Gastroesophageal sphincter (tissue), 4 donors: Measurements from ENCODE around the gene CD302. TPM values are rescaled to one million over a fixed set of nuclear protein-coding genes. Genes with fewer than 3 reads are reported as not detected.

Experiments used
- ATAC-seq: fragments of 150-250 bp; one replicate; pipeline ENCODE4 v1.9.1; 2016; ENCODE audit warnings: mild to moderate bottlenecking, moderate library complexity
- H3K27ac ChIP-seq, 4 donors: fragments of 200-600 bp; sonication (generic) in 3 of 4; 1 replicate in 3 of 4; 2 replicates in 1 of 4; pipeline ENCODE4 v1.5.1; 2016 to 2019
- H3K27me3 ChIP-seq: fragments of 200-600 bp; sonication (generic); one replicate; pipeline ENCODE4 v1.5.1; 2019
- H3K36me3 ChIP-seq, 2 donors: fragments of 200-600 bp; sonication (generic); one replicate each; pipeline ENCODE4 v1.5.1; 2019; ENCODE audit warnings: control low read depth in 1 of 2
- H3K4me1 ChIP-seq, 3 donors: fragments of 200-600 bp; sonication (generic); 1 replicate in 2 of 3; 2 replicates in 1 of 3; pipeline ENCODE4 v1.5.1; 2016 to 2019; ENCODE audit warnings: control low read depth in 2 of 3
- H3K4me3 ChIP-seq, 2 donors: fragments of 200-600 bp; sonication (generic); one replicate each; pipeline ENCODE4 v1.5.1; 2019; ENCODE audit warnings: mild to moderate bottlenecking in 1 of 2, moderate library complexity in 1 of 2
- H3K9me3 ChIP-seq, 3 donors: fragments of 200-600 bp; sonication (generic); one replicate each; pipeline ENCODE4 v1.5.1; 2017 to 2019; ENCODE audit warnings: control low read depth in 2 of 3
- EP300 ChIP-seq: sonication (generic); formaldehyde crosslinking; IDR thresholded peaks from one replicate; pipeline ENCODE4 v1.6.1; 2017; ENCODE audit warnings: antibody characterized with exemption, mild to moderate bottlenecking
- POLR2A ChIP-seq, 2 donors: fragments of 450-650 bp; IDR thresholded peaks; one replicate each; pipeline ENCODE4 v1.6.1; 2017; ENCODE audit warnings: antibody characterized with exemption in 2 of 2, mild to moderate bottlenecking in 2 of 2, moderate library complexity in 1 of 2
- POLR2AphosphoS5 ChIP-seq: sonication (generic); formaldehyde crosslinking; IDR thresholded peaks from one replicate; pipeline ENCODE4 v1.6.1; 2017; ENCODE audit warnings: antibody characterized with exemption
- WGBS, 2 donors: methylation state at CpG; one replicate each; pipeline ENCODE4 v1.1.5; 2018; ENCODE audit warnings: low coverage in 1 of 2; 5-methylcytosine and 5-hydroxymethylcytosine counted together
- total RNA-seq, 4 donors: library from RNA; depleted of rRNA; stranded (reverse); fragments of >200 nt; gene quantifications; one replicate each; pipeline ENCODE4 v1.1.0, GENCODE V29; 2016
- TF ChIP-seq, protein P1 (sequence below), 4 experiments: fragments of 200-600 bp in 2 of 4; fragments of 450-650 bp in 2 of 4; sonication (generic) in 1 of 4; IDR thresholded peaks; one replicate each; pipeline ENCODE4 v1.5.1; 2017 to 2019; ENCODE audit warnings: antibody characterized with exemption in 4 of 4, mild to moderate bottlenecking in 2 of 4, moderate library complexity in 2 of 4

CD302 gene
- total RNA-seq, 4 donors from 2014 or later, result 19.0 to 60.0 (median 38.5) TPM

- peak overlapping the region in 1 of 4 donors; percentile 84 for H3K27ac ChIP-seq
- no peaks in the 10 kb centered on the region for H3K27me3 ChIP-seq
- no peaks in the 10 kb centered on the region for H3K36me3 ChIP-seq
- TF ChIP-seq POLR2A (IDR thresholded peaks at IDR 0.05) (no peak), POLR2AphosphoS5 (no peak), EP300 (no peak)
- TF ChIP-seq, protein P1, sequence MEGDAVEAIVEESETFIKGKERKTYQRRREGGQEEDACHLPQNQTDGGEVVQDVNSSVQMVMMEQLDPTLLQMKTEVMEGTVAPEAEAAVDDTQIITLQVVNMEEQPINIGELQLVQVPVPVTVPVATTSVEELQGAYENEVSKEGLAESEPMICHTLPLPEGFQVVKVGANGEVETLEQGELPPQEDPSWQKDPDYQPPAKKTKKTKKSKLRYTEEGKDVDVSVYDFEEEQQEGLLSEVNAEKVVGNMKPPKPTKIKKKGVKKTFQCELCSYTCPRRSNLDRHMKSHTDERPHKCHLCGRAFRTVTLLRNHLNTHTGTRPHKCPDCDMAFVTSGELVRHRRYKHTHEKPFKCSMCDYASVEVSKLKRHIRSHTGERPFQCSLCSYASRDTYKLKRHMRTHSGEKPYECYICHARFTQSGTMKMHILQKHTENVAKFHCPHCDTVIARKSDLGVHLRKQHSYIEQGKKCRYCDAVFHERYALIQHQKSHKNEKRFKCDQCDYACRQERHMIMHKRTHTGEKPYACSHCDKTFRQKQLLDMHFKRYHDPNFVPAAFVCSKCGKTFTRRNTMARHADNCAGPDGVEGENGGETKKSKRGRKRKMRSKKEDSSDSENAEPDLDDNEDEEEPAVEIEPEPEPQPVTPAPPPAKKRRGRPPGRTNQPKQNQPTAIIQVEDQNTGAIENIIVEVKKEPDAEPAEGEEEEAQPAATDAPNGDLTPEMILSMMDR (IDR thresholded peaks at IDR 0.05), result no peak
- peak overlapping the region in 1 of 2 donors; percentile 77 for H3K4me3 ChIP-seq
- H3K9me3 ChIP-seq, result no peaks in the 10 kb centered on the region
- ATAC-seq, result no peak
- H3K4me1 ChIP-seq, result peaks cover 0 to 35% (median 0%) of the 10 kb centered on the region in 3 donors
- 69 to 80% methylated on average over 7 of the region's 7 CpGs for WGBS, 2 donors
Observed at GRCh38 chr2:159795841-159796690, 1.9 kb downstream of the CD302 start.

DNA sequence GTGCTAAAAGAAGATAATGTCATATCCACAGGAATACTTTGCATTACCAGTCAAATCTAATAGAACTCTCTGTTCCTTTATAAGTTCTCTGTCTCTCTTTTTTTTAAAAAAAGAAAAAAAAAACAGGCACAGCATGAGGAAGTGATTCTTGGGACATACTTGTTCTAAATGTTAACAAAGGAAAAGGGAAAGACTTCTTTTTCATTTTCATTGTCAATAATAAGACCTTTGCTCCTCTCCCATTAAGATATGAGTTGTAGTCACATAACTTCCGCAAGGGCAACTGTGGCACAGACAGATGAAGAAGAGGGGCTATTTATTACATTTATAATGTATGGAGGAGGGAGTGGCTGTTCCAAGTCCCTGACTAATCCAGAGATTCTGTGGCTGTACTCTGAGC is 4.7 kb downstream of the CD302 start:
- Histone ChIP-seq H3K9me3 (no peaks in the 10 kb centered on the region), H3K36me3 (no peaks in the 10 kb centered on the region), H3K4me1 (peaks cover 0 to 35% (median 0%) of the 10 kb centered on the region in 3 donors), H3K27ac (no peak overlapping the region), H3K27me3 (no peaks in the 10 kb centered on the region), H3K4me3 (no peak overlapping the region)
- TF ChIP-seq, protein P1 (IDR thresholded peaks at IDR 0.05), result no peak
- TF ChIP-seq POLR2AphosphoS5 (no peak), EP300 (no peak), POLR2A (IDR thresholded peaks at IDR 0.05) (no peak)
- 78 to 81% methylated on average over 1 of the region's 1 CpG for WGBS, 2 donors
- no peak for ATAC-seq

DNA sequence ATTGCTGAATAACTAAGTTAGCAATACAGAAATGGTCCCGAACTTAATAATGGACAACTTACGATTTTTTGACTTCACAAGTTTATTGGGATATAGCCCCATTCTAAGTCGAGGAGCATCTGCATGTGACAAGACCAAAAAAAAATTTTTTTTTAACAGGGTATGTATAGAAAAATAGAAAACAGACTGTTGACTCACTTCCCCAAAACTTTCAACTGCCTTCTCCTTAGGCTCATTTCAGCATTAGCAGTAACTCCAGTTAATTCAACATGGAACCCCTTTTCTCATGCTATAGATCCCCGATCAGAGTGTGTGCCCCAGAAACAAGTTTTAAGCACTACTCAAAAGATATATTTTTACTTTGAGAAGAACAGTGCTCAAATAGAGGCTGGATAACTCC is 5.4 kb downstream of the CD302 start:
- Histone ChIP-seq H3K27ac (no peak overlapping the region), H3K4me1 (peaks cover 0 to 32% (median 0%) of the 10 kb centered on the region in 3 donors), H3K36me3 (no peaks in the 10 kb centered on the region), H3K27me3 (no peaks in the 10 kb centered on the region), H3K9me3 (no peaks in the 10 kb centered on the region), H3K4me3 (no peak overlapping the region)
- TF ChIP-seq POLR2AphosphoS5 (no peak), EP300 (no peak), POLR2A (IDR thresholded peaks at IDR 0.05) (no peak)
- TF ChIP-seq, protein P1 (IDR thresholded peaks at IDR 0.05), result no peak
- ATAC-seq, result no peak
- WGBS, 2 donors, result 85 to 91% methylated on average over 4 of the region's 4 CpGs

DNA sequence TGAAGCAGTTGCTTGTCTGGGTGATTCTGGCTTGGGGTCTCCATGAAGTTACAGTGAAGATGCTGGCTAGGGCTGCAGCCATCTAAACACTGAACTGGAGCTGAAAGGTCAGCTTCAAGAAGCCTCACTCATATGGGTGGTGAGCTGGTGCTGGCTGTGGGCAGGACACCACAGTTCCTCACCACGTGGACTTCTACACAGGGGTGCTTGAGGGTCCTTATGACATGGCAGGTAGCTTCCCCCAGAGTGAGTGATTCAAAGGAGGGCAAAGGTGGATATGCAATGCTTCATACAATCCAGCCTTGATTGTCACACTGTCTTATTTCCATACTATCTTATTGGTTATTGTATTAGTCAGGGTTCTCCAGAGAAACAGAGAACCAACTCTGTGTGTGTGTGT is 6.0 kb downstream of the CD302 start:
- no peaks in the 10 kb centered on the region for H3K9me3 ChIP-seq
- no peaks in the 10 kb centered on the region for H3K27me3 ChIP-seq
- ATAC-seq, result no peak
- no peak overlapping the region for H3K4me3 ChIP-seq
- no peak overlapping the region for H3K27ac ChIP-seq
- TF ChIP-seq POLR2AphosphoS5 (no peak), EP300 (no peak), POLR2A (IDR thresholded peaks at IDR 0.05) (no peak)
- TF ChIP-seq, protein P1 (IDR thresholded peaks at IDR 0.05), result no peak
- no peaks in the 10 kb centered on the region for H3K36me3 ChIP-seq
- WGBS, 2 donors, result no CpG with 5 or more reads among the region's 1 CpG
- H3K4me1 ChIP-seq, result peaks cover 0 to 26% (median 0%) of the 10 kb centered on the region in 3 donors

- TF ChIP-seq POLR2A (IDR thresholded peaks at IDR 0.05), result no peak
- H3K4me3 ChIP-seq, result no peak overlapping the region
- H3K27ac ChIP-seq, result no peak overlapping the region
- ATAC-seq, result no peak
- no peaks in the 10 kb centered on the region for H3K9me3 ChIP-seq
- H3K36me3 ChIP-seq, result no peaks in the 10 kb centered on the region
- peaks cover 0 to 9% (median 0%) of the 10 kb centered on the region in 3 donors for H3K4me1 ChIP-seq
- WGBS, 2 donors, result 62 to 73% methylated on average over 1 of the region's 1 CpG
- no peaks in the 10 kb centered on the region for H3K27me3 ChIP-seq
Observed at GRCh38 chr2:159790323-159790722, 7.7 kb downstream of the CD302 start.
